ENCODE data around the gene FAM53B.

DNA sequence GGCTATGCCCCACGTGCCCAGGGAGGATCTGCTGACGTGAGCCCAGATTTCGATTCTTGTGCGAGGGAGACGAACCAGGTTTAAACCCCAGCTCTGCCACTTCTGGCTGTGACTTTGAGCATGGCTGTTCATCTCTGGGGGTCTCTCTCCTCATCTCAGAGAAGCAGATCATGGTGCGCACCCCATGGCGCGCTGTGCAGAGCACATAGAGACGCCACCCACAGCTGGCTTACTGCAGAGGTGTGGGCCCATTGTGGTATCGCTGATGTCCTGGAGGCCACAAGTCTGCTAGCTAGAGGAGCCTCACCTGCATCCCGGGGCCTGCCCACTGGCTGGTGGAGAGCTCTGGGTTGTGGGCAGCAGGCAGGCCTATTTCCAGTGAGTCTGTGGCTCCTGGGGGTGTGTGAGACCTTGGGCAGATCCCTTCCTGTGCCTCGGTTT, 142.0 kb downstream of the FAM53B start:
- TF ChIP-seq, protein P1, sequence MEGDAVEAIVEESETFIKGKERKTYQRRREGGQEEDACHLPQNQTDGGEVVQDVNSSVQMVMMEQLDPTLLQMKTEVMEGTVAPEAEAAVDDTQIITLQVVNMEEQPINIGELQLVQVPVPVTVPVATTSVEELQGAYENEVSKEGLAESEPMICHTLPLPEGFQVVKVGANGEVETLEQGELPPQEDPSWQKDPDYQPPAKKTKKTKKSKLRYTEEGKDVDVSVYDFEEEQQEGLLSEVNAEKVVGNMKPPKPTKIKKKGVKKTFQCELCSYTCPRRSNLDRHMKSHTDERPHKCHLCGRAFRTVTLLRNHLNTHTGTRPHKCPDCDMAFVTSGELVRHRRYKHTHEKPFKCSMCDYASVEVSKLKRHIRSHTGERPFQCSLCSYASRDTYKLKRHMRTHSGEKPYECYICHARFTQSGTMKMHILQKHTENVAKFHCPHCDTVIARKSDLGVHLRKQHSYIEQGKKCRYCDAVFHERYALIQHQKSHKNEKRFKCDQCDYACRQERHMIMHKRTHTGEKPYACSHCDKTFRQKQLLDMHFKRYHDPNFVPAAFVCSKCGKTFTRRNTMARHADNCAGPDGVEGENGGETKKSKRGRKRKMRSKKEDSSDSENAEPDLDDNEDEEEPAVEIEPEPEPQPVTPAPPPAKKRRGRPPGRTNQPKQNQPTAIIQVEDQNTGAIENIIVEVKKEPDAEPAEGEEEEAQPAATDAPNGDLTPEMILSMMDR (IDR thresholded peaks at IDR 0.05) = no peak
- no peak for TF ChIP-seq POLR2A (IDR thresholded peaks at IDR 0.05)
